ENCODE measurements around the gene INKA2. TPM values are rescaled to one million over a fixed set of nuclear protein-coding genes. Genes with fewer than 3 reads are reported as not detected.

The INKA2 gene
- total and polyA plus RNA-seq, 7 experiments from 2014 or later, result 0.94 to 5.6 (median 2.3) TPM; not detected in 4

Other genes starting within 250 kb of the INKA2 start
- gene ADORA3, start 235.8 kb downstream of the INKA2 start, total RNA-seq, result 1 to 10 TPM in 2 of 5 experiments, under 1 TPM in 1, not detected in 2; 0.66 to 1.6 (median 1.0) TPM
- gene ADORA3, start 235.8 kb downstream of the INKA2 start, polyA plus RNA-seq, result not detected
- gene TMIGD3, start 235.8 kb downstream of the INKA2 start, total RNA-seq, result under 1 TPM in 1 of 5 experiments, not detected in 4; 0.41 TPM
- not detected for gene TMIGD3, start 235.8 kb downstream of the INKA2 start, polyA plus RNA-seq
- 100 to 1,000 TPM in 4 of 5 experiments, 10 to 100 TPM in 1; 89.8 to 183 (median 107) TPM for gene RAP1A, start 119.6 kb downstream of the INKA2 start, total RNA-seq
- gene RAP1A, start 119.6 kb downstream of the INKA2 start, polyA plus RNA-seq, result 10 to 100 TPM; 37.6 to 55.0 TPM
- gene DDX20, start 16.5 kb upstream of the INKA2 start, total RNA-seq, result 10 to 100 TPM; 12.7 to 27.0 (median 18.7) TPM
- 10 to 100 TPM; 11.6 to 20.7 TPM for gene DDX20, start 16.5 kb upstream of the INKA2 start, polyA plus RNA-seq

All from naive thymus-derived CD4-positive, alpha-beta T cell (primary cell).